ENCODE data around the gene CCDC86.

CCDC86 gene

DNA sequence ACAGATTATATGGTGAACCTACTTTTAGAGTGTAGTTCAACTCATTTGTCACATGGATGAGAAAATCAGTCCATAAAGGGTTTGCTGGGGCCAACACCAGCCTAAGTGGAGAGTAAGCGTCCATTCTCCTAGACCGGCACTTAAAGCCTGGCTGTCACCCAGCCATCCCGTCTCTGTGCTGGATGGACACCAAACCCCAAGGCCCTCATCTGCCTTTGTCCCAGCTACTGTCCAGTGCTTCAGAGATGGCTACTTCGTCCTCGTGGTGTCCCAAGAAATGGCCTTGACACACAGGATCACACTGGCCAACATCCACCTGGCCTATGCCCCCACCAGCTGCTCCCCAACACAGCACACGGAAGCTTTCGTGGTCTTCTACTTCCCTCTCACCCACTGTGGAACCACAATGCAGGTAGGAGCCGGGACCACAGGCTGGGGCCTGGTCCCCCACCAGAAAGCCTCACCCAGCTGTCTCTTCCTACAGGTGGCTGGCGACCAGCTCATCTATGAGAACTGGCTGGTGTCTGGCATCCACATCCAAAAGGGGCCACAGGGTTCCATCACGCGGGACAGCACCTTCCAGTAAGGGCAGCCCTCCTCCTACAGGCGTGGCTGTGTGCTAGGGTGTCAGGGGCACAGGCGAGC lies 28.9 kb downstream of the CCDC86 start:
- DNase-seq, result no peak

DNA sequence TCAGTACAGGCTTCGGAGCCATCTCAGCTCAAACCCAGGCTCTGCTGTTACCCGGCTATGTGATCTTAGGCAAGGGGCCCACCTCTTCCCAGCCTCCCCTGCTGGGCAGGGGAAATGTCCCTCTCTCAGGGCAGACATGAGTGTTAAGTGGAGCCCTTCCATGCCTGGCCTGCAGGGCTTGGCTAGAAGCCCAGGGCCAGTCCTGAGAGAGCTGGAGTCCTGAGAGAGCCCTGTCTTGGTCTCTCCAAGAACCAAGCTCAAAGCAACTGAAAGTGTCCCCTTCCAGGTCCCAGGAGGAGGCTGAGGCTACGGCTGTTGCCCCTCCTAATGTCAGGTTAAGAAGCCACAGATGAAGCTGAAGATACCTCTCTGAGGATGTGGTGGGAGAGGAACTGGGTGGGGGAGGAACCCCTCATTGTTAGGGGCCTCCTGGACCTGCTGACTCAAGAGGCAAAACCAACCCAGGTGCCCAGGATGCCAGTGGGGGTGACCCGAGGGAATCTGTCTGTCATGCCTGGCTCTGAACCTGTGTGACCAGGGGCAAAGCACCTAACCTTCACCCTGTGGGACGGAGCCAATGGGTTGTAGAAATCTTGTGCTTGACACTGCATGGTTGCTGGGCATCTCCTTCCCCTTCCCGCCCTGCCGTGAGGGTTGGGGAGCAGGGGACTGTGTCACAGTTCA lies 29.6 kb downstream of the CCDC86 start:
- peak; percentile 56 for DNase-seq

DNA sequence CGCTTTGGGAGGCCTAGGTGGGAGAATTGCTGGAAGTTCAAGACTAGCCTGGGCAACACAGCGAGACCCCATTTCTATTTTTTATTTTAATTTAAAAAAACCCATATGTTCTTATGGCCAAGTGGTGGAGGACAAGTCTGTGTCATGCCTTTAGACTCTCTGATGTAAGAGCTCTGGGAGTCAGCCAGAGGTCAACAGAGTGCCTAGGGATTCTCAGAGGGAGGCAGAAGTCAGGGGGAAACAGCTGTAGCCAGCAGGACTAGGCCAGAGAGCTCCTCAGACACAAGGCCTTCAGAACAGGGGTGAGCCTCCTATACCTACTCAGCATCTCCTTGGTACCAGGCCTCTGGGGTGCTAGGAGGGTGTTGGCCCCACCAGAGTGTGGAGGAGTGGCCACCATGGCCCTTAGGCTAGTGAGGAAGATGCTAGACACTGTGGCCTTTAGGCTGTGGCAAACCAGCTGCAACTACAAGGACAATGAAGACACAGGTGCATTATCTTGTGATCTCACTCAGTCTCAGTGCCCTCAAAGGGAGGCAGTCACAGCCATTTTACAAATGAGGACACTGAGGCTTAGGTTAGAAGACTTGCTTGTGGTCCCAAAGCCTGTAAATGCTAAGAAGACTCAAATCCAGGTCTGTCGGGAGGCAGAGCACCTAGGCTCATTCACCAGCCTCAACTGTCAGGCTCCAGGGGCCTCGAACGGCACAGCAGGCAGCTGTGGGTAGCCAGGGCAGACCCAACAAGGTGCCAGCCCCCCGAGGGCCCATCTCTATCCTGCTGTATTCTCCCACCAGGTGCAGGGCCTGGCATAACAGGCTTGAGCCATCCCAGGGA lies 30.4 kb downstream of the CCDC86 start:
- DNase-seq, result peak; percentile 76

DNA sequence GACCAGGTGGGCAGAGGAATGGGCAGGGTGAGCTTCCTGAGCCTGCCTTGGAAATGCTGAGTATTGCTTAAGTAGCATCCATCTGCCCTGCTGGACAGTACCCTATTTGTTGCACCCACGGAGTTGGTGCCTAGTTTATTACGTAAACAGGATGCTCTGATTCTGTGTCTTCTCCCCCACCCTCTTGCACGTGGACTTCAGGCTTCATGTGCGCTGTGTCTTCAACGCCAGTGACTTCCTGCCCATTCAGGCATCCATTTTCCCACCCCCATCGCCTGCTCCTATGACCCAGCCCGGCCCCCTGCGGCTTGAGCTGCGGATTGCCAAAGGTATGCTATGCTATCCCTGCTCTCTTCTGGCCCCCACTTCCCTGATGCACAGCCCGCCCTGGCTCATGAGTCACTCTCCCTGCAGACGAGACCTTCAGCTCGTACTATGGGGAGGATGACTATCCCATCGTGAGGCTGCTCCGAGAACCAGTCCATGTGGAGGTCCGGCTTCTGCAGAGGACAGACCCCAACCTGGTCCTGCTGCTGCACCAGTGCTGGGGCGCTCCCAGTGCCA lies 31.1 kb downstream of the CCDC86 start:
- peak; percentile 98 for DNase-seq

DNA sequence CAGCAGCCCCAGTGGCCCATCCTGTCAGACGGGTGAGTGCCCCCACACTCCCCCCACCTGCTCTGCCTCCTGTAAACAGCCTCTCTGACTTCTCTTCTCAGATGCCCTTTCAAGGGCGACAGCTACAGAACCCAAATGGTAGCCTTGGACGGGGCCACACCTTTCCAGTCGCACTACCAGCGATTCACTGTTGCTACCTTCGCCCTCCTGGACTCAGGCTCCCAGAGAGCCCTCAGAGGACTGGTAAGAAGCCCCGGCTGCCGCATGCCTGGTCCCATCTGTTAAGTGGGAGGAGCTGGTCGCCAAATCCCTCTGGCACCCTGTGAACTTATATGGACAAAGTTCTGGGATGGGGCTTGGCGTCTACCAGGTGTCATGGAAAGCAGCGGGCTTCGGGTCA lies 31.6 kb downstream of the CCDC86 start:
- no peak for DNase-seq

DNA sequence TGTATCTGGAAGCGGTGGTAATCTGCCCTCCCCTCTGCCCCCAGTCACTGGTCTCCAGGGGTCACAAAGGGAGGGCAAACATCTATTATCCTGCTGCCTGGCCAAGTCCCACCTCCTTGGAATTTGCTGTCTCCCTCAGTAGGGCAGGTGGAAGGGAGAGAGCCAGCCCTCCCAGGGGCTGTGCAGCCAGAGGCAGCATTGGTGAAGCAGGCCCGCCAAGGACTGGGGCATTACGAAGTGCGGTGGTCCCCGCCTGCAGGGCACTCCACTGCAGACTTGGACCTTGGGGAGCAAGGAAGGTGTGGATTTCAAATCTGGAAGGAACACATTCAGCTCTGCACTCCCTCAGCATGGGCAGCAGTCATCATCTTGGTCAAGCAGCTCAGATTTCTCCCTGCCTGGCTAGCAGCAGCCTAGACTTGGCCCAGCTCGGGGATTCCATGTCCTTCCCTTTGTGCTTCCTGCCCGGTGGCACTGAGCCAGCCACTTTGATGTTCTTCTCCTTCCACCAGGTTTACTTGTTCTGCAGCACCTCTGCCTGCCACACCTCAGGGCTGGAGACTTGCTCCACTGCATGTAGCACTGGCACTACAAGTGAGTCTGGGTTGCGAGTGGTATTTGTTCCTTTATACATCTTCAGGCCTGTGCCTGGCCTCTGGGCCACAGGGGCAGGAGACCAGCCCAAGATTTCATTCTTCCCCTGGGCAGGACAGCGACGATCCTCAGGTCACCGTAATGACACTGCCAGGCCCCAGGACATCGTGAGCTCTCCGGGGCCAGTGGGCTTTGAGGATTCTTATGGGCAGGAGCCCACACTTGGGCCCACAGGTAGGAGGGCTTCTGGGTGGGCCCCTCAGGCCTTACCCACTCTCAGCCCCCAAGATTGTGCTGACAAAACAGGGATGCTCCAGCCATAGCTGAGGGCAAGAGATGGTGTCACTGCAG lies 32.8 kb downstream of the CCDC86 start:
- DNase-seq, result no peak

DNA sequence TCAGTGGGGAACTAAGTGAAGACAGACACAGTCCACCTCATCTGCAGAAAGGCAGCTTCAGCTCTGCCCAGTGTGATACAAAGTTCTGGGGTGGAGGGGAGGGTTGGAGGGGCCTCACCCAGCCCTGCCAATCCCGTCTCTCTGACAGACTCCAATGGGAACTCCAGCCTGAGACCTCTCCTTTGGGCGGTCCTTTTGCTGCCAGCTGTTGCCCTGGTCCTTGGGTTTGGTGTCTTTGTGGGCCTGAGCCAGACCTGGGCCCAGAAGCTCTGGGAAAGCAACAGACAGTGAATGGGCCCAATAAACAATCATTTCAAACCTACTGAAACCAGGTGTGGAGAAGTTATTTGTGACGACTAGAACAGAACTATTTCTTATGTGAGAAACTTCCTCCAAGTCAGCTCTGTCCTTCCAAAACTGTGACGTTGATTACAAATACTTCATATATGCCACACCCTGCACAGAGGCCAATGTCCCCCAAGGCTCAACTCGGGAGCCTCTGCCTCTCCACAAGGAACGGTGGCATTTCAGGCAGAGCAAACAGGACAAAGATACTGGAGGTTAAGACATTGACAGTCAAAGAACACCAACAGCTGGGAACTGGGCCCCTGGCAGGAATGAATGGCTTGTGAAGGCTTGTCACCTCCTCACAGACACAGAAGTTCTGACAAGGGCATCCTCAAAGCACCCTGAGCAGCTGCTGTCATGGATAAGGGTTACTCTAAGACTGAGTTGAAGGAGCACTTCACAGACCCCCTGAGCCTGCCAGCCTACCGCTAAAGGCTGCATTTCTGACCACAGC lies 33.7 kb downstream of the CCDC86 start:
- DNase-seq, result no peak

DNA sequence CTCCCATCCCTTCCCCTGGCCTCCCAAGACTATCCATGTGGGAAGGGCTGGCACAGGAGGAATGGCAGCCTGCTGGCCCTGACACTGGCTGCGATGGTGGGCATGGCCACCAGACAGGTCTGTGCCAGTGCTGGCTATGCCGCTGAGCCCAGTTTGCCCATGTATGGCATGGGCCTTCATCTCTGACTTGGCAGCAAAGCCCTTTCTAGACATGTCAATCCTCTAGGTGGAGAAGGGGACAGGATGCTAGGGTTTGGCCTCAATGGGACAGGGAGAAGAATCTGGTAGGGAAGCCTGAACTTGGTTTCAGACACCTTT lies 34.2 kb downstream of the CCDC86 start:
- DNase-seq, result no peak

DNA sequence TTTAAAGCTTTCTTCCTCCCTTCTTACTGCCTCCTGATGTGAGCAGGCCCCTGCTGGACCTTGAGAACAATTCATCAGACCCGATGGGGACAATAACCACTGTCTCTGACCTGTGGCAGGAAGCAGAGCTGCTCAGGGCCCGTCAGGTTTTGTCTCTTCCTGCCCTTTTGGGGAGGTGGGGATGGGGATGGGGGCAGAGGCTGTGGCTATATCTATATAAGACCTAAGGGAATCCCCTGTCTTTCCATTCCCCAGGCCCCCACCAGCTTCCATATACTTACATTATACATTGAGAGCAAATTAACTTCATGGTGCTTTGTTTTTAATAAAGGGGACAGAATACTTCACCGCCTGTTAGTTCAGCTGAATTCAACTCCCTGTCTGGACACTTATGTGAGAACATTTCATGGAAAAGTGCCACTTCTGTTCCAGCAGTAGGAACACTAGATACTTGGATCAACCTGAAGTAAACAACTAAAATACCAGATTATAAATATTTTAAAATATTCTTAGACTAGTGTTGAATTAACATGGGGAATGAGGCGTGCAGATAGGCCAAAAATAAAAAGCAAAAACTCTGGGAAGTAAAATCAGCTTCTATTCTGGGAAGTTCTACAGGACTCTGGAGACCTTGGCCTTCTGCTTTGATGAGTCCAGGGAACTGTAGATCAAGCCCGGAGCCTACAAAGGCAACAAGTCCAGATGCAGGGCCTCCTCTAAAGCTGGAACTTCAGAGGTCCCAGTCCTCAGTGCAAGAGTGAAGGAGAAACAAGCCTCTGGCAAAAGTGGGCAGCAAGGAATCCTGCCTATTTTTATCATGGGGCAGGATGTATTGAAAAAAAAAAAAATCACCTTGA lies 36.6 kb downstream of the CCDC86 start:
- DNase-seq, result no peak

DNA sequence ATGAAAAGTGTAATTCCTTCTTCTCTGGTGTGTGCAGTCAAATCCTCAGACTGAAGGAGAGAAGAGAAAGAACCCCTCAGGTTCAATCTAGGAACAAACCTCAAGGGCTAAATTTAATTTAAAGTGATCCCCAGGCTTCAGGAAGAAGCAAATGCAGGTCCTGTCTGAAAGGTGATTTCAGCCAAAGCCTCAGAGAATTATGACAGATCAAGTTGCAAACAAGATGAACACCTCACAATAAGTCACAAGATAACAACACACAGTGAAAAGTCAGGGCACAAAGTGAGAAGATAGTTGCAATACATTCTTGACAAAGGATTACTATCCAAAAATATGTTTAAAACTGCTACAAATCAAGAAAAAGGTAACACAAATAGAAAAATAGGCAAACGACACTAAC lies 37.2 kb downstream of the CCDC86 start:
- no peak for DNase-seq

DNA sequence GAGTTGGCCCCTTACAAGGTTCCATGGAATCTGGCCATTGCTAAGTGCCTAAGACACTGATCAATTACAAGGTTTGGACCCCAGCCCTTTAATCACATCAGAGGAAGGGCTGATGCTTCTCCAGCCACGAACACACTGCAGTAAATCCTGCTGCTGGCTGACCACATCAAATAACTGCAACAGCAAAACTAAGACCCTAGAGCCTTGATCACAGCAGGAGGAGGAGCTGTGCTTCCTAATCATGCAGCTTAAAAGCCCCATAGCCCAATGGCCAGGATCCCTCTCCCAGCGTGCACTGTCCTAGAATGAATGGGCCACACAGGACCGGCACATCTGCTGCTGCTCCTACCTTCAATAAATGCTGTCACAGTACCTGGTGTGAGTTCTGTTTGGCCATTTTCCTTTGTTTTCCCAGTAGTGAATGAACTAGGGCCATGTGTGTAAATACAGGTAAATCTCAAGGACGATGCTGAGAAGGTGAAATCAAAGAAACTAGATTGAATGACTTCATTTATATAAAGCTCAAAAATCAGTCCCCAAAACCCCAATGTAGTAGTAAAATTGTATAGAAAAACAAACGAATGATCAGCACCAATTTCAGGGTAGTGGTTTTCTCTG lies 38.2 kb downstream of the CCDC86 start:
- DNase-seq, result no peak

DNA sequence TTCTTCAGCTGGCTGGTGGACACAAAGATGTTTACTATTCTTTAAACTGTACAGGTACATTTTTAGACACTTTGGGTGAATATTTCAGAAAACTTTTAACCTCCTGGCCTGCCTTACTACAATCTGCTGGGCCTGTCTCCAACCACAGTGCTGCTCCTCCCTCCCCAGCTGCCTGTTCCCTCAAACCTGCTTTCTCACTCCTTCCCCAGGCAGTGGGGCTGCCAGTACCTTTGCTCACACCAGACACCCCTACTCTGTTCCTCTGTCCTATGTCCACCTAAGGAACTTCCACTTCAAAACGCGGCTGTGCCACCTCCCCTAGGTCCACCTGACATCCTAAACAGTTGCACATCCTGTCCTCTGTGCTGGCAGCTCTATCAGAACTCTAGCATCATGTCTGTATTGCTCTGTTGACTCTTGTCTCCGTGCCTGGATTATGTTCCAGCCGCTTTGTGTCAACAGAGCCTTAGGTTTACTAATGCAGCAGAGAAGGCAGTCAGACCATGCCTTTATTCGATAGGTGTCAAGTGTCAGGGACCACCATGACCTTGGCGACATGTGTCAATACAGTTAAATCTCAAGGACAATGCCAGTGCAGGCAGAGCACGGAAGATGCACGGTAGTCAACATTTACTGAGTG lies 38.9 kb downstream of the CCDC86 start:
- DNase-seq, result no peak

DNA sequence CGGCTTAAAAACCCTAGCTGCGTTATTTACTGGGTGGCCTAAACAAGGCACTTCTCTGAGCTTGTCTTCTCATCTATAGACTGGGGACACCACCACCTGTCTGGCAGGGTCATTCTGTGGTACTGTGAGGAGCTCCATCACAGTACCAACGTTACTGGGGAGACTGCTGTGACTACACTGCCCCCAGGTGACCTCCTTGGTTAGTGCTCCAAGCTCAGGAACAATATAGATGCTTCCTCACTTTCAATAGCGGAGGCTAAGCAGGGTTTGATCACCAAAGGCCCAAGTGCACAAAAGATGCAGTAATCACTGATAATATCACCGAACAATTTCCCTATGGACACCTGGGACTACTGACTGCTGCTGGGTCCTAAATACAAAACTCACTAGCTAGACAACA lies 45.6 kb downstream of the CCDC86 start:
- peak; percentile 53 for DNase-seq

DNA sequence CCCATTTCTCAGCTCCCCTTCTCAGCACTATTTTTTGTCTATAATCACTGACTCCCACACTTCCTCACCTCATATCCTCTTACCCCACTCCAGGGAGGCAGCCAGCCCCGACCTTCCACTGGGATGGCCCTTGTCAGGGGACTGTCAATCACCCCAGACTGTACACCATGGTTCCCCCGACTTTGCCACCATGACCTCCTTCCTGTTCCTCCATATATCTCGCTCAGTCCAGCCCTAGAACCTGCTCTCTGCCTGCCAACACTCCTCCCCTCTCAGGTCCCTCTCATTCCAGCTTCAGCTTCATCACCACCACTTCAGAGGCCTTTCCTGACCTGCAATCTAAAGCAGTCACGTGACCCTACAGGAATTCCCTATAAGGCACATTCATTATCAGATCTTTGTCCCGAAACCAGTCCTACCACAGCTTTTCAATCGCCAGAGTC lies 48.0 kb downstream of the CCDC86 start:
- no peak for DNase-seq

DNA sequence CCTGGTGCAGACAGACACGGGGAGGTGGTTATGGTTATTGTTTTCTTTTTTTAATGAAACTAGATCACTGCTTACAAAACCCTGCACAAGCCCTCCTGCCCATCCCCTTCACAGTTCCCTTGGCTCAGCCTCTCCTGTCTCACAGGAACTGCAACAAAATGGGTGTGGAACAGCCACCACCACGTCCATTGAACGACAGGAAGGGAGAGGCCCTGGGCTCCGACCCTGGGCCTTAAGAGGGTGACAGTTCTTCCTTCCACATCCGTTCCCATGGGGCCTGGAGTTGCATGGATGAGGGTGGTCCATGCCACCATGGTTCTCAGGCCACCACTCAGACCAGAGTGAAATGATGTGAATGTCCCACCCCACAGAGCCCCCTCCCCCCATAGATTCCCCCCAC lies 48.8 kb downstream of the CCDC86 start:
- no peak for DNase-seq

DNA sequence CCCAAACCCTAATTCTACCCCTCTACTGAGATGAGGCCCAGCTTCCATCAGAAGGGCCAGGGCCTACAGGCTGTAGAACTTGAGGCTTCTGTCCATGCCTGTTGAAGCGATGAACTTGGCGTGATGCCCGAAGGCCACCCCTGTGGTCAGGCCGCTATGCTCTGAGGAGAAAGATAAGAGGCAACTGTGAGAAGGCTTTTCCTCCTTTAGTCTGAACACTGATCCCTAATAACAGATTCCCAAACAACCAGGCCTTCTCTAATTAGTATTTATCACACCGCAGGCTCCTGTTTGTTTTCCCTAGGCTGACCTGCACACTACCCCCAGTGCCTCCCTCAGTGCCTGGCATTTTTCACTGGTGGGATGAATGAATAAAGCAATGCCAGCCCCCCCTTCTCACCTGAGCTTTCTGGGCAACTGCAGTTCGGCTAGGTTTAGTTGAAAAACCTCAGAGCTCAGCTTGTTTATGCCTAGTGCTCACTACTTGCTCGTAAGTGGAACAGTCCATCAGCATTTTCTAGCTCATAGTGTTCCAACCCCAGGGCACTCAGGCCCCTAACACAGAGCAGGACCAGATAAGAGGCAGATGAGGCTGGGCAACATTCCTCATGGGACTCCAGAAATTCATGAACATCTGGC lies 49.3 kb downstream of the CCDC86 start:
- DNase-seq, result no peak

DNA sequence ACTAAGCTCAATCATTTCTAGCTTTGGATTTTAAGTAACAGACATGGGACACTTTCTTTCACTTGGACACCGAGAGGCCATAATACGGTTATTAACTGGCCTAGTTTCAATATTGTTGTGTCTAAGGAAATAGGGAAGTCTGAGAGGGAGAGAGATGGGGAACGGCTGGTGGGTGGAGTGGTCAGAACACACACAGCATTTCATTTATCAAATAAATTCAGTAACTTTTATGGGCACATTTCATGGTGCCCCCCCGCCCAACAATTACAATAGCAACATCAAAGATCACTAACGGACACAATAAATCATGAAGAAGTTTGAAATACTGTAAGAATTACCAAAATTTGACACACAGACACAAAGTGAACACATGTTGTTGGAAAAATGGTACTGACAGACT lies 53.8 kb downstream of the CCDC86 start:
- DNase-seq, result no peak

DNA sequence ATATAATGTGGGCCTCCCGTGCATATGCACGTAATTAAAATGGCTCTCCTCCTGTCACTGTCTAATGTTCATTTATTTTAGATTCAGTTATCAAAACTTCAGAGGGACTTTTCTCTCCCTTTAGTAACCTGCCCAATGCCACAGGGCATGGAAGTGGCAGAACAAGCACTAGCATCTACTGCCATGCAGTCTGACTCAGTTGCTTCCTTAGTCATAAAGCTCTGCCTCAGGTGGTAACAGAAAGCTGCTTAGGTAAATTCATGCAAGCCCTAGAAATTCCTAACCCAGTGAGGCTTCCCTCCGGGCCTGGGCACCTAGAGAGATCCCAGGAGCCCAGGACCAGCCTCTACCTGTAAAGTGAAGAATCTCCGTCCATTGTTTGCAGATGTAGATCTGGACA lies 55.6 kb downstream of the CCDC86 start:
- DNase-seq, result no peak
